Measurements from ENCODE around the gene BIRC3. TPM values are rescaled to one million over a fixed set of nuclear protein-coding genes. Genes with fewer than 3 reads are reported as not detected.

The BIRC3 gene
- total RNA-seq, 4 donors from 2014 or later, result 1.7 to 2.5 (median 2.0) TPM

DNA sequence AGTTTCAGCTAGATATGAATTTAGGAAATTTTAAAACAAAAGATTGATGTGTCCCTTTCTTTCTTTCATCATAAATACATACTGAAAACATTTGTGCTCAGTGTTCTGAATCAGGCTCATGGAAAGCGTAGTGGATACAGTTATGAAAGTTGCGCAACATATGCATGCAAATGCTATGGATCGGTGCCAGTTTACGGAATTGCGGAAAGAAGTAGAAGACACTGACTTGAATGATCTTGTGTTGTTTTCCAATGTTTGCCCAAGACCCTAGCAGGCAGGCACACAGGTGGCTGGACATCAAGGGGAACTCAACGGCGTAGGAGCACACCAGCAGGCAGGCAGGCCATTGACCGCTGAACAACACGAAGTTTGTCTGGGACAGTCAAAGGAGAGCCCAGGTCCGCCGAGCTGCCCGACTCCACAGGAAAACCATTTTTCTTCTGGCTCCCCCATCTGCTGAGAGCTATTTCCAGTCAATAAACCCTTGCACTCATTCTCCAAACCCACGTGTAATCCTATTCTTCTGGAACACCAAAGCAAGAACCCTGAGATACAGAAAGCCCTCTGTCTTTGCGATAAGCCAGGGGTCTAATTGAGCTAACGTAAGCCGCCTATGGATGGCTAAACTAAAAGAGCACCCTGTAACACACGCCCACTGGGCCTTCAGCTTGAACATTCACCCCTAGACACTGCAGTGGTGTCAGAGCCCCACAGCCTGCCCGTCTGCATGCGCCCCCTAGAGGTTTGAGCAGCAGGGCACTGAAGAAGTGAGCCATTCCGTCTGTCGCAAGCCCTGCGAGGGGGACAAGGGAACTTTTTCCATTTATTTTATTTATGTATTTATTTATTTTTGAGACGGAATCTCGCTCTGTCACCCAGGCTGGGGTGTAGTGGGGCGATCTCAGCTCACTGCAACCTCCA, 7.4 kb upstream of the BIRC3 start:
- Histone ChIP-seq H3K4me3 (no peak overlapping the region), H3K4me1 (peaks cover 0 to 6% of the 10 kb centered on the region in 2 donors), H3K9me3 (no peaks in the 10 kb centered on the region), H3K36me3 (no peaks in the 10 kb centered on the region), H3K27me3 (no peaks in the 10 kb centered on the region), H3K27ac (no peak overlapping the region)
- in situ Hi-C loops (cut with MboI; ENCODE audit: low sequenced_read_pairs in 4 of 4) (no loop called here), intact Hi-C loops (cut with DNase I; ENCODE audit: low total_unique reads) (no loop called here)
- no peak for ATAC-seq
- DNase-seq, result no peak
- TF ChIP-seq, protein P1, sequence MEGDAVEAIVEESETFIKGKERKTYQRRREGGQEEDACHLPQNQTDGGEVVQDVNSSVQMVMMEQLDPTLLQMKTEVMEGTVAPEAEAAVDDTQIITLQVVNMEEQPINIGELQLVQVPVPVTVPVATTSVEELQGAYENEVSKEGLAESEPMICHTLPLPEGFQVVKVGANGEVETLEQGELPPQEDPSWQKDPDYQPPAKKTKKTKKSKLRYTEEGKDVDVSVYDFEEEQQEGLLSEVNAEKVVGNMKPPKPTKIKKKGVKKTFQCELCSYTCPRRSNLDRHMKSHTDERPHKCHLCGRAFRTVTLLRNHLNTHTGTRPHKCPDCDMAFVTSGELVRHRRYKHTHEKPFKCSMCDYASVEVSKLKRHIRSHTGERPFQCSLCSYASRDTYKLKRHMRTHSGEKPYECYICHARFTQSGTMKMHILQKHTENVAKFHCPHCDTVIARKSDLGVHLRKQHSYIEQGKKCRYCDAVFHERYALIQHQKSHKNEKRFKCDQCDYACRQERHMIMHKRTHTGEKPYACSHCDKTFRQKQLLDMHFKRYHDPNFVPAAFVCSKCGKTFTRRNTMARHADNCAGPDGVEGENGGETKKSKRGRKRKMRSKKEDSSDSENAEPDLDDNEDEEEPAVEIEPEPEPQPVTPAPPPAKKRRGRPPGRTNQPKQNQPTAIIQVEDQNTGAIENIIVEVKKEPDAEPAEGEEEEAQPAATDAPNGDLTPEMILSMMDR (IDR thresholded peaks at IDR 0.05 in 4 of 5, conservative IDR thresholded peaks at IDR 0.05 in 1 of 5), result no peak
- no peak for TF ChIP-seq POLR2A (IDR thresholded peaks at IDR 0.05)

DNA sequence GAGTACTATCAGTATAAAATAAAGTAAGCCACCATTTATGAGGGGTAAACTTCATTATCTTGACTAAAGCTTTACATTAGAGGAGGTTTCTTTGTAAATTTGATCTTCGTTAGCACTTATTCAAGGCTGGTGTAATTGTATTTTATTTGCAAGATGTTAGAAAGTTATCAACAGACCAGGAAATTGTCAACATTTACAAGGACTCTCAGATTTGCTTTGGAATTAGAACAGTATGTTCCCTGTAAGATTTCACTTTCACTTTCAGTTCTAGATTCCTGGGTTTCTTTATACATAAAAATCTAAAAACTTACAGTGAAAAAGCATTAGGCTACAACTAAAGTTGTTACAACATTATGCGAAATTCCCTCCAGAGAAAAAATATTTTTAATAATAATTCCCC, 4.6 kb upstream of the BIRC3 start:
- Histone ChIP-seq H3K27me3 (no peaks in the 10 kb centered on the region), H3K9me3 (no peaks in the 10 kb centered on the region), H3K27ac (peak overlapping the region; percentile 25 to 71 (median 64)), H3K4me1 (peaks cover 0 to under 1% of the 10 kb centered on the region in 2 donors), H3K36me3 (no peaks in the 10 kb centered on the region), H3K4me3 (peak overlapping the region; percentile 11 to 54 (median 23))
- in situ Hi-C loops (cut with MboI; ENCODE audit: low sequenced_read_pairs in 4 of 4) (no loop called here), intact Hi-C loops (cut with DNase I; ENCODE audit: low total_unique reads) (no loop called here)
- no peak for TF ChIP-seq POLR2A (IDR thresholded peaks at IDR 0.05)
- TF ChIP-seq, protein P1 (IDR thresholded peaks at IDR 0.05 in 4 of 5, conservative IDR thresholded peaks at IDR 0.05 in 1 of 5), result no peak
- DNase-seq (no peak), ATAC-seq (peak in 1 of 2 donors; percentile 35)

DNA sequence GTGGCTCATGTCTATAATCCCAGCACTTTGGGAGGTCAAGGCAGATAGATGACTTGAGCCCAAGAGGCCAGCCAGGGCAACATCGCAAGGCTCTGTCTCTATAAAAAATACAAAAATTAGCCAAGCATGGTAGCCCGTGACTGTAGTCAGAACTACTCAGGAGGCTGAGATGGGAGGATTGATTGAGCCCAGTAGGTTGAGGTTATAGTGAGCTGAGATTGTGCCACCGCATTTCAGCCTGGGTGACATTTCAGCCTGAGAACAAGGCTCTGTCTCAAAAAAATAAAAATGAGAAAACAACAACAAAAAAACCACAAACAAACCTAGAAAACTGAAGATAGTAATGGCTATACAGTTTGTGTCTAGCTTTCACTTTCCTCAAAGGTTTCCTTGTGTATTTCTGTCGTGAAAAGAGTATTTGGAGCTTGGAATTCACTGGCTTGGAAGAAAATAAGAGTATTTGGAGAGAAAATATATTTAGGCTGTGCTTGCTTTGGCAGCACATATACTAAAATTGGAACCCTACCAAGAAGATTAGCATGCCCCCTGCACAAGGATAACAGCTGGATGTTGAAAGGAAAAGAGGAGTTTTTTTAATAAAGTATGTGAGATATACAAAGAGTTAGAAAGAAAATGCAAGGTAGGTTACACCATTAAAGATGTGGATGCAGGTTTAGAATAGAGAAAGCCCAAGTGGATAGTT, 3.9 kb upstream of the BIRC3 start:
- ATAC-seq (no peak), DNase-seq (no peak)
- H3K9me3 ChIP-seq, result no peaks in the 10 kb centered on the region
- in situ Hi-C loops (cut with MboI; ENCODE audit: low sequenced_read_pairs in 4 of 4), result no loop called here
- H3K27ac ChIP-seq, result peak overlapping the region in 3 of 4 donors; percentile 62 to 71 (median 66)
- H3K4me3 ChIP-seq, result peak overlapping the region; percentile 11 to 54 (median 23)
- H3K4me1 ChIP-seq, result peaks cover 0 to 8% of the 10 kb centered on the region in 2 donors
- intact Hi-C loops (cut with DNase I; ENCODE audit: low total_unique reads), result no loop called here
- H3K36me3 ChIP-seq, result no peaks in the 10 kb centered on the region
- TF ChIP-seq, protein P1 (IDR thresholded peaks at IDR 0.05 in 4 of 5, conservative IDR thresholded peaks at IDR 0.05 in 1 of 5), result no peak
- TF ChIP-seq POLR2A (IDR thresholded peaks at IDR 0.05), result no peak
- no peaks in the 10 kb centered on the region for H3K27me3 ChIP-seq

DNA sequence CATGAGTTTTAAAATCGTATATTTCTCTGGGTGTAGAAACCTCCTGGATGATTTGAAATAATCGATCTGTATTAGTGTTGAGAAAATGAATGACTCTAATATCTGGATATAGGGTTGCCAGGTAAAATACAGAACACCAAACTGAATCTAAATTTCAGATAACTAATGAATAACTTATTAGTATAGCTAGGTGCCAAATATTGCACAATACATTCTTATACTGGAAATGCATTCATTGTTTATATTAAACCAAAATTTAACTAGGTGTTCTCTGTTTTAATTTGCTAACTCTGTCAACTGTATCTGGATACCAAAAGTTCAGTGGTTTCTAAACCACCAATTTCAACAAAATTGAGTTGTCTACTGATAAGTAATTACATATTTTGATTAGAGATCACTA, 2.5 kb upstream of the BIRC3 start:
- no peak overlapping the region for H3K27ac ChIP-seq

More for the DNA sequence above, 2.5 kb upstream of the BIRC3 start:
- H3K4me1 ChIP-seq, result peaks cover 0 to 10% of the 10 kb centered on the region in 2 donors
- intact Hi-C loops (cut with DNase I; ENCODE audit: low total_unique reads), result no loop called here
- no peak overlapping the region for H3K4me3 ChIP-seq
- TF ChIP-seq POLR2A (IDR thresholded peaks at IDR 0.05), result no peak
- TF ChIP-seq, protein P1 (IDR thresholded peaks at IDR 0.05 in 4 of 5, conservative IDR thresholded peaks at IDR 0.05 in 1 of 5), result no peak
- in situ Hi-C loops (cut with MboI; ENCODE audit: low sequenced_read_pairs in 4 of 4), result no loop called here
- no peaks in the 10 kb centered on the region for H3K9me3 ChIP-seq
- no peak for ATAC-seq
- no peaks in the 10 kb centered on the region for H3K36me3 ChIP-seq
- no peaks in the 10 kb centered on the region for H3K27me3 ChIP-seq
- no peak for DNase-seq
